Stimulated activated CD8-positive, alpha-beta memory T cell treated with anti-CD3 and anti-CD28 coated beads, Interleukin-4, amount 100 ng/mL, for 1 hour (primary cell): ENCODE results near the gene CETN2.
"Not testable (repeated sequence)": the region's sequence is repeated elsewhere in the genome, so short reads cannot be mapped to it uniquely, and the experiment has no call there.

Source experiments
- DNase-seq, 2 donors: peaks; one replicate each; pipeline ENCODE4 v3.0.0-alpha.2; 2020; ENCODE audit warnings: low read depth in 2 of 2, low spot score in 1 of 2

Gene CETN2

DNA sequence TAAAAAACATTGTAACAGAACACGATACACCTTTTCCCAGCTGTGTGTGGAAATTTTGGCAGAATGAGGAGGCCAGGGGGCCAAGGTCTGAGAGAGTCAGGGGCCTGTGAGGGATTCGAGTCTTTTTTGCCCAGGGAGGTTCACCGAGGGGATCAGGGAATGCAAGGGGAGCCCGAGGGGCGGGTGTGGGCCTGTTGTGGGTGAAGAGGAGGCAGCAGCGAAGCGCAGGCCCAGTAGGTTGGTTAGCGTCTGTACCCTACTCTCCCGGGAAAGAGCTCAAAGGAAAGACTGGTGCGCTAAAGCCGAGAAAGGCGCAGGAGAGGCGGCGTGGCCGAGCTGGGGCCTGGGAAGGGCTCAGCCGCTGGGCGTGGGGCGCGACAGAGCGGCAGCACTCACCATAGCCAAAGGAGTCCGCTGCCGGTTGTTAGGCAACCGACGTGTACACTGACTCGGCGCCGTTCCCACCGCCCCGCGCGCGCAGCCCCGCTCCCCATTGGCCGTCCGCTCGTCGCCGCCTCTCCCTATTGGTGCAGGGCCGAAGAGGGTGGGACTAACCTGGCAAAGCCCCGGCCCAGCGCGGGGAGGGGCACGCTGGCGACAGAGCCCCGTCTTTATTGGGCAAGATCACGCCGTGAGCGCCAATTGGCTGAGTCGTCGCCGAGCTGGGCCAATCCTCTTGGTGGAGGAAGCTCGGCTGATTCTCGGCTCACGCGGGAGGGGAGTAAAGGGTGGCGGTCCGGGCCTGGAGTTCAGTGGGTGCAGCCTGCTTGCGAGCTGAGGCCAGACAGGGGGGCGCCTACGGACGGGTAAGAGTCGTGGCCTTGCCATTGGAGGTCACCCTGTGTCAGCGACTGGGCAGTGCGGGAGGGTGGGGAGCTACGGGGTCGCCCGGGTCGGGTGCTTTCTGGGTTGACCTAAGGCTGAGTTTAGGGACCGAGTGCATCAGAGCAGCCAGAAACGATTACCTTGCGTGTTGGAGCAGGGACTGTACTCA lies at the start of gene CETN2, which contains the start of gene NSDHL:
CETN2 (minus strand) TSS at position 446 of the 994 bp plus-strand sequence; CDS start at position 399, 47 bp downstream.
NSDHL (plus strand) TSS at position 752 of the 994 bp plus-strand sequence. CDS start 15,262 bp downstream, outside the sequence.
- DNase-seq, result peak; percentile 75 to 83

GRCh38 chrX:152878976-152879755 lies 48.6 kb upstream of the CETN2 start:
- DNase-seq, result no peak

- DNase-seq, result no peak
These were observed 46.6 kb upstream of the CETN2 start for GRCh38 chrX:152876931-152877840.

DNA sequence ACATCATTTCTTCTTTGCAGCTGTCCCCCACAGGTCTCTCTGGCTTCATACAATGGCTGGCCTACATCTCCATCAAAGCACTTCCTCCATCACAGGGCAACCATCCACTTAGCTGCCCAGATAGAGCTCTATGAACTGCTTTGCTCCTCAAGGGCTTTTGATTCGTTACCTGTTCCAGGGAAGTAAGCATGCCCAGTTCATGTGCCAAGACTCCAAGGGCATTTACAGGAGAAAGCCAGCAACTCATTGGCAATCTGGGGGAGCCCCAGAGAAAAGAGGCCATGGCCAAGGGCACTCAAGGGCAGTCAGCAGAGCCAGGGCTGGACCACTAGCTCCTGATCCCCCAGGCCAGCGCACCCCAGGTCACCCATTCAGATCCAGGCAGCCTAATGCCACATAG lies 42.8 kb upstream of the CETN2 start:
- no peak for DNase-seq

DNA sequence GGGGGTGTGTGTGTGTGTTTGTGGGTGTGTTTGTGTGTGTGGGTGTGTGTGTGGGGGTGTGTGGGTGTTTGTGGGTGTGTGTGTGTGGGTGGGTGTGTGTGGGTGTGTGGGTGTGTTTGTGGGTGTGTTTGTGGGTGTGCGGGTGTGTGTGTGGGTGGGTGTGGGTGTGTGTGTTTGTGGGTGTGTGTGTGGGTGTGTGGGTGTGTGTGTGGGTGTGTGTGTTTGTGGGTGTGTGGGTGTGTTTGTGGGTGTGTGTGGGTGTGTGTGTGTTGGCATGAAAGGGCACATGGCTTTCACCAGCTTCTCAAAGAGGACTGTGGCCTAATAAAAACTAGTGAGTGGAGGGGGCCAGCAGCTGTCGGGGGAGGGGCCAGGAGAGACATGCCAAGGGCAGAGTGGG lies 42.0 kb upstream of the CETN2 start:
- DNase-seq, result no peak

GRCh38 chrX:152871260-152871659 lies 40.7 kb upstream of the CETN2 start:
- DNase-seq, result no peak

GRCh38 chrX:152869972-152870371 lies 39.4 kb upstream of the CETN2 start:
- no peak for DNase-seq

DNA sequence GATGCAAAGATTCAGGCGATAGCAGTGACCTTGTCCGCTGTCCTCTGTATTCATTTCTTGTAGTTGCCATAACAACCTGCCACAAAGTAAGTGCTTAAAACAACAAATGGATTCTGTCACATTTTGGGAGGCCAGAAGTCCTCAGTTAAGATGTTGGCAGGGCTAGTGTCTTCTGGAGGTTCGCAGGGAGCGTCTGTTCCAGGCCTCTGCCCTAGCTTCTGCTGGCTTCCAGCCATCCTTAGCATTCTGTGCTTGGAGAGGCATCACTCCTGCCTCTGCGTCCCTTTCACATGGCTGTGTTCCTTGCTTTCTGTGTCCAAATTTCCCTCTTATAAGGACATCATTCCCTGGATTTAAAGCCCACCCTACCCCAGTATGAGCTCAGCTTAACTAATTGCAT lies 35.8 kb upstream of the CETN2 start:
- DNase-seq, result no peak

DNA sequence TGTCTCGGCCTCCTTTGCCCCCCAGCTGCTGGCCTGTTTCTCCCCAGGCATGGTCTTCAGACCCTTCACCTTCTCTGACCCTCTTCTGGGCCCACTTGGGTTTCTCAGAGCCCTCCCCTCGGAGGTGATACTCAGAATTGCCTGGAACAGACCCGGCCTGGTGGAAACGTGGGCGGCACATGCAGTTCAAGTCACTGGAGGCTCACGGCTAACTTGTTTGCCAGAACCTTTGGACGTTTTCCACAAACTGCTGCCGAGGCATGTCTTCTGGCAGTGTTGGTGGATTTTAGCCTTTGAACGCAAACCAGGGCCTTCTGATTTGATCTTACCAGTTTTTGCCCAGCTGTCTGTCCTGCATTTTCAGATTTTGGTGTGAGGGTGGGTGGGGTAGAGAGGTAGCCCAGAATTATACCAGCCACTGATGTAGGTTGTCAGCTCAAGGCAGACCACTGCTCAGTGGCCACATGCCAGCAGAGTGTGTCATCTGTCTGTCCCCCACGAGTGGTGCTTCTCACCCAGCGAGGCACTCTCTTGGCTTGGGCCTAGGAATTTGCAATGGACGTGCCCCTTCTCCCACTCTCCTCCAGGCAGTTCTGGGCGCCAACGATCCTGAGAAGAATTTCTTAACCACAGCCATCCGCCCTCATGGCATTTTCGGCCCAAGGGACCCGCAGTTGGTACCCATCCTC lies 34.8 kb upstream of the CETN2 start:
- DNase-seq, result no peak

GRCh38 chrX:152861826-152862225 lies 31.3 kb upstream of the CETN2 start:
- DNase-seq, result no peak

DNA sequence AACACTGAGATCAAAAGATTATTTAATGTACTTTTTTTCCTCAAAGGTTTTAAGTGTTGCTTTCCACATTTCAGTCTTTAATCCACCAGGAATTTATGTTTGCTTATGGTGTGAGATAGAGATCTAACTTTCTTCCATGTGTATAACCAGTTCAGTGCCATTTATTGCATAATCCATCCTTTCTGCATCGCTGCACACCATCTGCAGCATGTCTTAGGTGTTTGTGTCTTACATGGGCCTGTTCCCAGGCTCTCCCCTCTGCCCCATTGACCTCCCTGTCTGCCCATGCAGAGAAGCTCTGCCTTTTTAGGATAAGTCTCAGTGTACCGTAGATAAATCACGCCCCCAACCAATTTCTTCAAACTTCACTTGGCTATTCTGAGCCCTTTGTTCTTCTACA lies 30.6 kb upstream of the CETN2 start:
- DNase-seq, result no peak

GRCh38 chrX:152853986-152854385 lies 23.4 kb upstream of the CETN2 start:
- DNase-seq, result no peak

- no peak for DNase-seq
These were observed 19.9 kb upstream of the CETN2 start for GRCh38 chrX:152850465-152850864.

DNA sequence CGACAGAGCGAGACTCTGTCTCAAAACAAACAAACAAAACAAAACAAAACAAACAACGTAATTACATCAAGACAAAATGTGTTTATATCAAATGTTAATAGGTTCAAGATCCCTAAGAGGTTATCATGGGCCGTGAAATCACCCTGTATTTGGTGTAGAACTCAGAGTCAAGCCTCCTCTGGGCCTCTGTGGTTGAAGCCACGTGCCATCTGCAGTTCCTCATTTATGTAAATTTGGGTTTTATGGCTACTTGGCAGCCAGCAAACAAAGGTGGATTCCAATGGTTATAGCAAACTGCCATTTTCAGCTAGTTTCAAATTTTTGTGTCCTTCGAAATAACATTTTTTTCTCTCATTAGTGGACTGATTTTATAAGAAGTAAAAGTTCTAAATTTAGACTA lies 16.7 kb upstream of the CETN2 start:
- DNase-seq, result no peak

GRCh38 chrX:152845618-152846240 lies 15.2 kb upstream of the CETN2 start:
- DNase-seq, result no peak

- DNase-seq, result no peak
These were observed 13.7 kb upstream of the CETN2 start for GRCh38 chrX:152844256-152844655.

GRCh38 chrX:152843852-152844251 lies 13.3 kb upstream of the CETN2 start:
- no peak for DNase-seq

DNA sequence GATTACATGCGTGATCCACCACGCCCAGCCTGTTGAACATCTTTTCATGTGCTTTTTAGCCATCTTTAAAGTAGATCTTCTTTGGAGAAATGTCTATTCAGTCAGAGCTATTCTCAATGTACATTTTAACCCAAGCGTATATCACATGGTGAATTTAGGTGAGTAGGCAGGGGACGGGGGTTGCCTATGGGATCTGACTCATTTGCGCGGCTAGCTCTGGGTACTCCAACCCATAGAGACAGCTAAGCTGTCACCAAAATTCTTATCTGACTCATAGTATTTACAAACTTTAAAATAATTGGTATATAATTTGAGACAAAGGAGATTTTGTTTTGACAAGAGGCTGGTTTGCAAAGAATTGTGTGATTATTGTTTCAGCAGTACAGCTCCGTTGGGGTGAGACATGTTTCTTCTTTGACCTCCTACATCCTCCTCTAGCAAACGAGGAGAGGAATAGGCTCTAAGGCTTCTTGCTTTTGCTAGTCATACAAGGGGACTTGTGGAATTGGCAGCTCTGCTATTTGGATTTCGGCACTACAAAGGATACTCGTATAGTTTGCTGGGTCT lies 12.3 kb upstream of the CETN2 start:
- DNase-seq, result no peak

GRCh38 chrX:152835470-152835869 lies 4.9 kb upstream of the CETN2 start:
- not testable (repeated sequence) for DNase-seq
